Caco-2 (cell line): ENCODE data around the gene UBR4. TPM values are rescaled to one million over a fixed set of nuclear protein-coding genes. Genes with fewer than 3 reads are reported as not detected.

Experiments used
- BruUV-seq: library from RNA; stranded (reverse); fragments of 400-500 nt; replicated peaks from 2 replicates; lab custom pipeline; 2021; lab: Mats Ljungman, UMichigan
- CTCF ChIA-PET: fragments of 300-600 bp; sonication (Branson Sonifier 250); formaldehyde crosslinking; loops from one replicate; lab custom pipeline; 2022; ENCODE audit warnings: antibody characterized with exemption; lab: Charles Lee
- POLR2A ChIA-PET: fragments of 300-600 bp; sonication (Branson Sonifier 250); formaldehyde crosslinking; loops from one replicate; lab custom pipeline; 2022; ENCODE audit warnings: antibody characterized with exemption; lab: Charles Lee
- DNase-seq, 2 experiments: peaks; one replicate each; pipeline versions ENCODE4 v3.0.0 to v3.0.0-alpha.2; 2020 to 2022
- H3K27me3 ChIP-seq: replicated peaks from 2 replicates; pipeline ENCODE4 v1.6.0; 2011; ENCODE audit warnings: low read length; ENCODE audit not compliant: control insufficient read depth, insufficient read depth
- H3K36me3 ChIP-seq: 2 replicates; pipeline ENCODE4 v1.5.1; 2011; ENCODE audit warnings: low read length; ENCODE audit not compliant: control insufficient read depth, insufficient read depth
- H3K4me1 ChIP-seq: fragments of 250-450 bp; sonication (Bioruptor Pico); 2 replicates; pipeline ENCODE4 v1.5.1; 2020; ENCODE audit warnings: mild to moderate bottlenecking
- H3K4me3 ChIP-seq: 2 replicates; pipeline ENCODE4 v1.5.1; 2011; ENCODE audit warnings: low read depth, mild to moderate bottlenecking, control low read depth, low read length
- H3K9me3 ChIP-seq: fragments of 250-450 bp; sonication (Bioruptor Pico); 2 replicates; pipeline ENCODE4 v1.5.1; 2020; ENCODE audit warnings: mild to moderate bottlenecking, moderate library complexity
- H3K27ac Mint-ChIP-seq: one replicate; pipeline ENCODE4 v1.8.0; 2022; ENCODE audit warnings: mixed read lengths; ENCODE audit not compliant: unreplicated experiment
- H3K27me3 Mint-ChIP-seq: one replicate; pipeline ENCODE4 v1.8.0; 2022; ENCODE audit warnings: mixed read lengths; ENCODE audit not compliant: insufficient read depth, unreplicated experiment
- H3K36me3 Mint-ChIP-seq: one replicate; pipeline ENCODE4 v1.8.0; 2022; ENCODE audit warnings: mild to moderate bottlenecking, mixed read lengths; ENCODE audit not compliant: insufficient read depth, unreplicated experiment
- H3K4me1 Mint-ChIP-seq: one replicate; pipeline ENCODE4 v1.8.0; 2022; ENCODE audit warnings: low read depth, mixed read lengths; ENCODE audit not compliant: unreplicated experiment
- H3K4me3 Mint-ChIP-seq: one replicate; pipeline ENCODE4 v1.8.0; 2022; ENCODE audit warnings: mild to moderate bottlenecking, moderate library complexity, mixed read lengths; ENCODE audit not compliant: unreplicated experiment
- H3K9me3 Mint-ChIP-seq: one replicate; pipeline ENCODE4 v1.8.0; 2022; ENCODE audit warnings: mixed read lengths; ENCODE audit not compliant: unreplicated experiment
- CTCF ChIP-seq, 2 experiments: fragments of 200-600 bp in 1 of 2; IDR thresholded peaks; 1 replicate in 1 of 2; 2 replicates in 1 of 2; pipeline versions ENCODE4 v1.5.1 to v1.8.0; 2011 to 2022; ENCODE audit warnings: antibody characterized with exemption in 1 of 2, control low read depth in 1 of 2, inconsistent platforms in 1 of 2, low read depth in 1 of 2, low read length in 1 of 2, mild to moderate bottlenecking in 1 of 2, moderate library complexity in 1 of 2; ENCODE audit not compliant: insufficient read depth in 1 of 2, severe bottlenecking in 1 of 2, unreplicated experiment in 1 of 2
- intact Hi-C: fragments of 100-400 bp; cut with micrococcal nuclease; formaldehyde crosslinking; loops from one replicate; pipeline ENCODE4 v1.10.0; 2022; ENCODE audit not compliant: unreplicated experiment
- total RNA-seq: library from RNA; stranded (reverse); gene quantifications from 2 replicates; pipeline ENCODE4 v1.2.3, GENCODE V29; 2022

Gene UBR4
- total RNA-seq, 1 experiment from 2014 or later: 317 TPM

GRCh38 chr1:19036041-19036812 is 173.8 kb downstream of the UBR4 start:
- H3K27ac Mint-ChIP-seq: no peak overlapping the region

GRCh38 chr1:19035377-19036040 is 174.6 kb downstream of the UBR4 start:
- intact Hi-C loops: no loop called here
- no peak overlapping the region for H3K4me3 ChIP-seq
- ChIA-PET POLR2A (no interaction called here), CTCF (no interaction called here)
- Mint-ChIP-seq H3K4me3 (no peak overlapping the region), H3K27me3 (no peaks in the 10 kb centered on the region), H3K4me1 (peaks cover 8% of the 10 kb centered on the region), H3K36me3 (no peaks in the 10 kb centered on the region), H3K27ac (no peak overlapping the region), H3K9me3 (no peaks in the 10 kb centered on the region)
- H3K36me3 ChIP-seq: no peaks in the 10 kb centered on the region
- no peak for TF ChIP-seq CTCF (IDR thresholded peaks at IDR 0.05; ENCODE audit: insufficient read depth in 1 of 2, low read depth in 1 of 2, low read length in 1 of 2, severe bottlenecking in 1 of 2, unreplicated experiment in 1 of 2)
- no peaks in the 10 kb centered on the region for H3K9me3 ChIP-seq
- no TSS peak for BruUV-seq
- H3K4me1 ChIP-seq: peaks cover 7% of the 10 kb centered on the region; the same call in 1 of the 2 replicates
- no peaks in the 10 kb centered on the region for H3K27me3 ChIP-seq
- DNase-seq: no peak

More at GRCh38 chr1:19036041-19036812, 173.8 kb downstream of the UBR4 start:
- Mint-ChIP-seq H3K36me3 (no peaks in the 10 kb centered on the region), H3K9me3 (no peaks in the 10 kb centered on the region), H3K4me1 (peaks cover 8% of the 10 kb centered on the region), H3K27me3 (no peaks in the 10 kb centered on the region), H3K4me3 (no peak overlapping the region)
- Histone ChIP-seq H3K36me3 (no peaks in the 10 kb centered on the region), H3K4me3 (no peak overlapping the region), H3K9me3 (no peaks in the 10 kb centered on the region), H3K4me1 (peaks cover 5% of the 10 kb centered on the region; the same call in 1 of the 2 replicates), H3K27me3 (no peaks in the 10 kb centered on the region)
- DNase-seq: peak in 1 of 2 experiments; percentile 15
- CTCF ChIA-PET: no interaction called here
- no TSS peak for BruUV-seq
- intact Hi-C loops: no loop called here
- no peak for TF ChIP-seq CTCF (IDR thresholded peaks at IDR 0.05; ENCODE audit: insufficient read depth in 1 of 2, low read depth in 1 of 2, low read length in 1 of 2, severe bottlenecking in 1 of 2, unreplicated experiment in 1 of 2)
- POLR2A ChIA-PET: no interaction called here

DNA sequence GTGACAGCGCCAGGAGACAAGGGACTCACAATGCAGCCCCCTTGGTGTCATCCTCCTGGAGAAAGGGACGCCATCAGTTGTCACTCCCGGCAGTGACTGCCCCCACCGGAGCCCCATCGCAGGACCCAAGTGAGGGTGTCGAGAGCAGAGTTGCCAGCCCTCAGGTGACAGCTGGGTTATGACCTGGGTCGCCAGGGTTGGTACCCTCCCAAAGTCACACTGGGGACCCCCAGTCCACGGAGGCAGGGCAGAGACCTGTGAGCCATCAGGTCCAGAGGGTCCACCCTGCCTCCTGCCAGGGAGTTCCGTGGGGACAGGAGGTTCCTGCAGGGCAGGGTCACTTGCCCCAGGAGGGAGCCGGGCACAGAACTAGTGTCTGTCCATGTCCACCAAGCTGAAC is 175.3 kb downstream of the UBR4 start:
- H3K9me3 Mint-ChIP-seq: no peaks in the 10 kb centered on the region
- DNase-seq: peak in 1 of 2 experiments; percentile 25
- H3K36me3 ChIP-seq: no peaks in the 10 kb centered on the region
- H3K36me3 Mint-ChIP-seq: no peaks in the 10 kb centered on the region
- H3K4me3 ChIP-seq: no peak overlapping the region
- no peak for TF ChIP-seq CTCF (IDR thresholded peaks at IDR 0.05; ENCODE audit: insufficient read depth in 1 of 2, low read depth in 1 of 2, low read length in 1 of 2, severe bottlenecking in 1 of 2, unreplicated experiment in 1 of 2)
- no peaks in the 10 kb centered on the region for H3K9me3 ChIP-seq
- H3K4me3 Mint-ChIP-seq: no peak overlapping the region
- CTCF ChIA-PET: no interaction called here
- no peaks in the 10 kb centered on the region for H3K27me3 ChIP-seq
- no peaks in the 10 kb centered on the region for H3K27me3 Mint-ChIP-seq
- POLR2A ChIA-PET: interaction anchor here (0.6 kb wide), 1 partner anchor 9 kb away, joined by 4 read pairs; no protein-coding TSS in a partner anchor
- intact Hi-C loops: no loop called here
- no peak overlapping the region for H3K27ac Mint-ChIP-seq
- BruUV-seq: no TSS peak
- peaks cover 8% of the 10 kb centered on the region for H3K4me1 Mint-ChIP-seq
- H3K4me1 ChIP-seq: peaks cover 7% of the 10 kb centered on the region; the same call in 1 of the 2 replicates
